ENCODE measurements around the gene RALGAPA1.

Gene RALGAPA1

DNA sequence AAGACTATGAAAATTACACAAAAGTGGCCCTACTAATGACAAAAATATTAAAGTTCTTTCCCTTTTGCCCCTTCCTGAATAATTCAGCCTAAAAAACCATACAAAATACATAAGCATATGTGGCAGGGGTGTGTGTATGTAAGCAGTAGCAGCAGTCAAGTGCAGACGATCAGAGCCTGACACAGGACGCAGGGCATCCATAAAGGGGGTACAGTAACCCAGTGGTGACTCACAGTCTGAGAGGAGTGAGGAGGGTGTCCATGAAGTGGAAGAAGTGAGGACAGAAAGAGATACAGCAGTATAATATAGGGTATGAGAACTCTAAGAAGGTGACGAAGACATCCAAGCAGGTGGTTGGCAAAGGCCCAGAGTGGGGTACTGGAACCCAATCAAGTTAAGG is 56.7 kb downstream of the RALGAPA1 start:
- no peak overlapping the region for H3K27ac ChIP-seq (replicated peaks)
- TF ChIP-seq, protein P1, sequence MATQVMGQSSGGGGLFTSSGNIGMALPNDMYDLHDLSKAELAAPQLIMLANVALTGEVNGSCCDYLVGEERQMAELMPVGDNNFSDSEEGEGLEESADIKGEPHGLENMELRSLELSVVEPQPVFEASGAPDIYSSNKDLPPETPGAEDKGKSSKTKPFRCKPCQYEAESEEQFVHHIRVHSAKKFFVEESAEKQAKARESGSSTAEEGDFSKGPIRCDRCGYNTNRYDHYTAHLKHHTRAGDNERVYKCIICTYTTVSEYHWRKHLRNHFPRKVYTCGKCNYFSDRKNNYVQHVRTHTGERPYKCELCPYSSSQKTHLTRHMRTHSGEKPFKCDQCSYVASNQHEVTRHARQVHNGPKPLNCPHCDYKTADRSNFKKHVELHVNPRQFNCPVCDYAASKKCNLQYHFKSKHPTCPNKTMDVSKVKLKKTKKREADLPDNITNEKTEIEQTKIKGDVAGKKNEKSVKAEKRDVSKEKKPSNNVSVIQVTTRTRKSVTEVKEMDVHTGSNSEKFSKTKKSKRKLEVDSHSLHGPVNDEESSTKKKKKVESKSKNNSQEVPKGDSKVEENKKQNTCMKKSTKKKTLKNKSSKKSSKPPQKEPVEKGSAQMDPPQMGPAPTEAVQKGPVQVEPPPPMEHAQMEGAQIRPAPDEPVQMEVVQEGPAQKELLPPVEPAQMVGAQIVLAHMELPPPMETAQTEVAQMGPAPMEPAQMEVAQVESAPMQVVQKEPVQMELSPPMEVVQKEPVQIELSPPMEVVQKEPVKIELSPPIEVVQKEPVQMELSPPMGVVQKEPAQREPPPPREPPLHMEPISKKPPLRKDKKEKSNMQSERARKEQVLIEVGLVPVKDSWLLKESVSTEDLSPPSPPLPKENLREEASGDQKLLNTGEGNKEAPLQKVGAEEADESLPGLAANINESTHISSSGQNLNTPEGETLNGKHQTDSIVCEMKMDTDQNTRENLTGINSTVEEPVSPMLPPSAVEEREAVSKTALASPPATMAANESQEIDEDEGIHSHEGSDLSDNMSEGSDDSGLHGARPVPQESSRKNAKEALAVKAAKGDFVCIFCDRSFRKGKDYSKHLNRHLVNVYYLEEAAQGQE (IDR thresholded peaks at IDR 0.05; ENCODE audit: insufficient replicate concordance, low read depth) = no peak
- TF ChIP-seq SPI1 (IDR thresholded peaks at IDR 0.05; ENCODE audit: borderline replicate concordance, low read depth) (no peak), GABPA (IDR thresholded peaks at IDR 0.05; ENCODE audit: low read depth) (no peak), POLR2AphosphoS5 (IDR thresholded peaks at IDR 0.05; ENCODE audit: low read depth) (no peak)
- TF ChIP-seq, protein P2, sequence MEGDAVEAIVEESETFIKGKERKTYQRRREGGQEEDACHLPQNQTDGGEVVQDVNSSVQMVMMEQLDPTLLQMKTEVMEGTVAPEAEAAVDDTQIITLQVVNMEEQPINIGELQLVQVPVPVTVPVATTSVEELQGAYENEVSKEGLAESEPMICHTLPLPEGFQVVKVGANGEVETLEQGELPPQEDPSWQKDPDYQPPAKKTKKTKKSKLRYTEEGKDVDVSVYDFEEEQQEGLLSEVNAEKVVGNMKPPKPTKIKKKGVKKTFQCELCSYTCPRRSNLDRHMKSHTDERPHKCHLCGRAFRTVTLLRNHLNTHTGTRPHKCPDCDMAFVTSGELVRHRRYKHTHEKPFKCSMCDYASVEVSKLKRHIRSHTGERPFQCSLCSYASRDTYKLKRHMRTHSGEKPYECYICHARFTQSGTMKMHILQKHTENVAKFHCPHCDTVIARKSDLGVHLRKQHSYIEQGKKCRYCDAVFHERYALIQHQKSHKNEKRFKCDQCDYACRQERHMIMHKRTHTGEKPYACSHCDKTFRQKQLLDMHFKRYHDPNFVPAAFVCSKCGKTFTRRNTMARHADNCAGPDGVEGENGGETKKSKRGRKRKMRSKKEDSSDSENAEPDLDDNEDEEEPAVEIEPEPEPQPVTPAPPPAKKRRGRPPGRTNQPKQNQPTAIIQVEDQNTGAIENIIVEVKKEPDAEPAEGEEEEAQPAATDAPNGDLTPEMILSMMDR (IDR thresholded peaks at IDR 0.05; ENCODE audit: insufficient read depth, low read length) = no peak
- no peaks in the 10 kb centered on the region for H3K27me3 ChIP-seq (ENCODE audit: insufficient read depth, poor library complexity, severe bottlenecking)
- DNase-seq (ENCODE audit: low read depth in 1 of 2, low spot score in 1 of 2) = no peak
- H3K4me3 ChIP-seq (replicated peaks; ENCODE audit: insufficient read depth, low read length) = no peak overlapping the region

DNA sequence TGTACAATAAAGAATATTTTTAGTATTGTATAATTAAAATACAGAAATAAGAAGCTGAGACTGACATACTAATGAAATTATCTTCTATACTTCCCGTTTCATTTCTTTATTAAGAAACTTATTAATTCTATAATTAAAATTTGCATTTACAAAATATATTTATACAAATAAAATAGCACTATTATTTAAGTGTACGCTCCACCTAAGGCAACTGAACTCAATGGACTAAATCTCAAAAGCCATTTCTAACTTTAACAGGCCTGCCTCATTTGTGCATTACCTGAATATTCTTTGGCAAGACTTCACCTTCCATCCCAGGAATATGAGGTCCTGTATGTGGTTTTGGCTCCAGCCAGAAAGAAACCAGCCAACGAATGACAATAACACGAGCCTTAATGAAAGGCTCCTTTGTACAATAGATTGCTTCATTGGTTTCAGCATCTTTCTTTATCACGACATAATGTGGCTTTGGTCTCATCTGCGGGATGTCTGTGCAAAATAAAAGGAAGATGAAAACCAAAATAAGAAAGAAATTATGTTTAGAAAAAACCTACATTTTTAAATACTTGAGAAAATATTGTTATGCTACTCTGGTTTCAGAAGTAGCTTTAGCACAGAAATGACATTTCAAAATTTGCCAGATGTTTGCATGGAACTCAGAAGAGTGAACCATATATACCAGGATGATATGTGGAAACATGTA is 58.7 kb downstream of the RALGAPA1 start:
- H3K4me3 ChIP-seq (replicated peaks; ENCODE audit: insufficient read depth, low read length) = no peak overlapping the region
- no peaks in the 10 kb centered on the region for H3K27me3 ChIP-seq (ENCODE audit: insufficient read depth, poor library complexity, severe bottlenecking)
- TF ChIP-seq POLR2AphosphoS5 (IDR thresholded peaks at IDR 0.05; ENCODE audit: low read depth) = no peak
- TF ChIP-seq, protein P2 (IDR thresholded peaks at IDR 0.05; ENCODE audit: insufficient read depth, low read length) = no peak
- TF ChIP-seq GABPA (IDR thresholded peaks at IDR 0.05; ENCODE audit: low read depth) = no peak
- TF ChIP-seq, protein P1 (IDR thresholded peaks at IDR 0.05; ENCODE audit: insufficient replicate concordance, low read depth) = no peak
- TF ChIP-seq SPI1 (IDR thresholded peaks at IDR 0.05; ENCODE audit: borderline replicate concordance, low read depth) = no peak
- H3K27ac ChIP-seq (replicated peaks) = no peak overlapping the region
- no peak for DNase-seq (ENCODE audit: low read depth in 1 of 2, low spot score in 1 of 2)

DNA sequence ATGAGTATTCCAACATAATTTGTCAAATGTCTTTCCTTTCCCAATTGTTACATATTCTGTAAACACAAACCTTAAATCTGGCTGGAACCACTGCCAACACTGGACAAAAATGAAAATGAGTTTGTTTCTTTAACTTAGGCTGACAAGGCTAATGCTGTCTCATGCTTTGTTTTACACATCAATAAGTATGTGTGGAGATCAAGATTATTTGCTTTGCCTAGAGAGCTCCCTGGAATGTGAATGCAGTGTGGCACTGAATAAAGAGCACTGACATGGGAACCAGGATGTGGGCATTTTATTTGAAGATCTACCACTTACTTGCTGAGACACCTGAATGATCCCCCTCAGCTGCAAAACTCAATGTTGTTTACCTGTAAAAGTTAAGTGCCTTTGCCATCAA is 61.7 kb downstream of the RALGAPA1 start:
- TF ChIP-seq SPI1 (IDR thresholded peaks at IDR 0.05; ENCODE audit: borderline replicate concordance, low read depth) (no peak), POLR2AphosphoS5 (IDR thresholded peaks at IDR 0.05; ENCODE audit: low read depth) (no peak), GABPA (IDR thresholded peaks at IDR 0.05; ENCODE audit: low read depth) (no peak)
- TF ChIP-seq, protein P2 (IDR thresholded peaks at IDR 0.05; ENCODE audit: insufficient read depth, low read length) = no peak
- TF ChIP-seq, protein P1 (IDR thresholded peaks at IDR 0.05; ENCODE audit: insufficient replicate concordance, low read depth) = no peak
- no peaks in the 10 kb centered on the region for H3K27me3 ChIP-seq (ENCODE audit: insufficient read depth, poor library complexity, severe bottlenecking)
- H3K4me3 ChIP-seq (replicated peaks; ENCODE audit: insufficient read depth, low read length) = no peak overlapping the region
- no peak overlapping the region for H3K27ac ChIP-seq (replicated peaks)
- DNase-seq (ENCODE audit: low read depth in 1 of 2, low spot score in 1 of 2) = no peak
